Right renal cortex interstitium (tissue), 3 donors: ENCODE measurements around the gene METTL25. TPM values are rescaled to one million over a fixed set of nuclear protein-coding genes. Genes with fewer than 3 reads are reported as not detected.

ENCODE experiments used
- DNase-seq, 3 donors: peaks; one replicate each; pipeline ENCODE4 v3.0.0-alpha.2; 2013; ENCODE audit warnings: low read depth in 3 of 3, low spot score in 2 of 3
- polyA plus RNA-seq, 3 donors: library from polyadenylated mRNA; unstranded; fragments of 120-200 nt; gene quantifications; one replicate each; pipeline ENCODE4 v1.2.1, GENCODE V29; 2013; ENCODE audit not compliant: insufficient read length in 3 of 3

Gene METTL25
- polyA plus RNA-seq, 3 donors: 15.6 to 19.1 (median 17.3) TPM

GRCh38 chr12:82461393-82461792 lies 103.1 kb downstream of the METTL25 start:
- DNase-seq: no peak

GRCh38 chr12:82461836-82462235 lies 103.5 kb downstream of the METTL25 start:
- no peak for DNase-seq

- DNase-seq: no peak
Observed at GRCh38 chr12:82468563-82468962, 110.2 kb downstream of the METTL25 start.

- DNase-seq: no peak
Observed at GRCh38 chr12:82470906-82471512, 112.7 kb downstream of the METTL25 start.

- no peak for DNase-seq
Observed at GRCh38 chr12:82473111-82473754, 114.9 kb downstream of the METTL25 start.

GRCh38 chr12:82474181-82474797 lies 116.0 kb downstream of the METTL25 start:
- DNase-seq: no peak

- DNase-seq: no peak
Observed at GRCh38 chr12:82474798-82475184, 116.5 kb downstream of the METTL25 start.

GRCh38 chr12:82475211-82475610 lies 116.9 kb downstream of the METTL25 start:
- DNase-seq: no peak

GRCh38 chr12:82476511-82476910 lies 118.2 kb downstream of the METTL25 start:
- DNase-seq: no peak

GRCh38 chr12:82479511-82479910 lies 121.2 kb downstream of the METTL25 start:
- DNase-seq: no peak

- DNase-seq: no peak
Observed at GRCh38 chr12:82480606-82481005, 122.3 kb downstream of the METTL25 start.

- no peak for DNase-seq
Observed at GRCh38 chr12:82481954-82482353, 123.6 kb downstream of the METTL25 start.

GRCh38 chr12:82486524-82487235 lies 128.4 kb downstream of the METTL25 start:
- no peak for DNase-seq

- DNase-seq: no peak
Observed at GRCh38 chr12:82504409-82504808, 146.1 kb downstream of the METTL25 start.

- no peak for DNase-seq
Observed at GRCh38 chr12:82505150-82505549, 146.8 kb downstream of the METTL25 start.

- DNase-seq: no peak
Observed at GRCh38 chr12:82507686-82508085, 149.4 kb downstream of the METTL25 start.

GRCh38 chr12:82510386-82510785 lies 152.1 kb downstream of the METTL25 start:
- no peak for DNase-seq

- DNase-seq: no peak
Observed at GRCh38 chr12:82514880-82515279, 156.6 kb downstream of the METTL25 start.

GRCh38 chr12:82515652-82516051 lies 157.3 kb downstream of the METTL25 start:
- DNase-seq: no peak

GRCh38 chr12:82517027-82517426 lies 158.7 kb downstream of the METTL25 start:
- no peak for DNase-seq

GRCh38 chr12:82517808-82518207 lies 159.5 kb downstream of the METTL25 start:
- DNase-seq: no peak

GRCh38 chr12:82519510-82519909 lies 161.2 kb downstream of the METTL25 start:
- no peak for DNase-seq
